Testis (tissue), 2 donors: Measurements from ENCODE around the gene VOPP1.

ENCODE experiments used
- CTCF ChIP-seq, 3 experiments: fragments of 450-650 bp in 2 of 3; fragments of 200-600 bp in 1 of 3; sonication (generic) in 1 of 3; IDR thresholded peaks; one replicate each; pipeline ENCODE4 v1.5.1; 2016 to 2019; ENCODE audit warnings: antibody characterized with exemption in 3 of 3, mild to moderate bottlenecking in 2 of 3, moderate library complexity in 1 of 3
- POLR2A ChIP-seq: fragments of 450-650 bp; IDR thresholded peaks from one replicate; pipeline ENCODE4 v1.6.1; 2017; ENCODE audit warnings: antibody characterized with exemption, mild to moderate bottlenecking, moderate library complexity

GRCh38 chr7:55575733-55576132, 3.4 kb upstream of the VOPP1 start:
- TF ChIP-seq CTCF (IDR thresholded peaks at IDR 0.05): no peak
- no peak for TF ChIP-seq POLR2A
